ENCODE measurements around the gene FAM120C.

DNA sequence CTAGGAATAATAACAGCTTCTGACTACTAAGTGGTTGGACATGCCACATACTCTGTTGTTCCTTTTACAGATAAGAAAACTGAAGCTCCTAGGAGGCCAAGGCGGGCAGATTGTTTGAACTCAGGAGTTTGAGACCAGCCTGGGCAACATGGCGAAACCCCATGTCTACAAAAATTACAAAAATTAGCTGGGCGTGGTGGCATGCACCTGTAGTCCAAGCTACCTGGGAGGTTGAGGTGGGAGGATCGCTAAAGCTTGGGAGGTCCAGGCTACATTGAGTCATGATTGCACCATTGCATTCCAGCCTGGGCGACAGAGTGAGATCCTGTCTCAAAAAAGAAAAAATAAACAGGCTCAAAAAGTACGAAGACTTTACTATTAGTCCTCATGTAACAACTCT is 108.2 kb downstream of the FAM120C start:
- TF ChIP-seq POLR2A (IDR thresholded peaks at IDR 0.05; ENCODE audit: low read length) (no peak), GATA1 (IDR thresholded peaks at IDR 0.05; ENCODE audit: low read depth, low read length) (no peak)

All from erythroblast (primary cell).